NB4 (cell line): Measurements from ENCODE around the gene ARHGAP30.

Experiments
- CTCF ChIP-seq: IDR thresholded peaks from one replicate; pipeline ENCODE4 v1.5.1; 2012; ENCODE audit warnings: low read depth, low read length
- MAX ChIP-seq: IDR thresholded peaks from 2 replicates; pipeline ENCODE4 v1.6.1; 2011; ENCODE audit warnings: low read depth, low read length
- MYC ChIP-seq: IDR thresholded peaks from 2 replicates; pipeline ENCODE4 v1.6.1; 2011; ENCODE audit warnings: low read depth, low read length
- POLR2A ChIP-seq: IDR thresholded peaks from 2 replicates; pipeline ENCODE4 v1.6.1; 2011; ENCODE audit warnings: mild to moderate bottlenecking; ENCODE audit not compliant: insufficient read length; ENCODE audit errors: extremely low read depth

DNA sequence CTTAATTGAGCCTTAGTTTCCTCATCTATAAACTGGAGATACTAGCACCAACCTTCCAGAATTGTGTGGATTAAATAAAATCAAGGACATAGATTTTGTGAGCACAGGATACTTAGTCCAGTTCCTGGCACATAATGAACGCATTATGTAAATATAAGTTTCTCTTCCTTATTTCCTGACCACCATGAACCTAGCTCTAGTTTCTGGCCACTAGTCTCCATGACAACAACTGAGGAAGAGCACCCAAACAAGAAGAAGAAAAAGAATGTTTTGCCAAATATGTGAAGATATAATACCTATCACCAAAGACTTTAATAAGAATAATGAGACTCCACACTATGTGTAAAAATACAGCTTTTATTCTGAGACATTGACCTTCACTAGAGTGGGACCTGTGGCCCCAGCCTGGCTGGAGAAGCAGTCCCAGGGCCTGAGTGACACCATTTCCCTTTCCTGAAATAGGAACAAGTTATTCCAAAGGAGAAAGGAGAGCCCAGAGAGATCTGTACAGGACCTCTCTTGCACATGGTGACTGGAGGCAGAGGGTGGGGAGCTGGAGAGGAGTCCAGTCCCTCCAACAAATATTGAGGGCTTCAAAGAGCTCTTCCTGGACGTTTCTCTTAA is 23.0 kb downstream of the ARHGAP30 start:
- TF ChIP-seq CTCF (no peak), MAX (no peak), POLR2A (no peak), MYC (no peak)
